Hepatocyte (in vitro differentiated cells): ENCODE results near the gene DPF3. TPM values are rescaled to one million over a fixed set of nuclear protein-coding genes. Genes with fewer than 3 reads are reported as not detected.

Source experiments
- DNase-seq: peaks from one replicate; pipeline ENCODE4 v3.0.0-alpha.2; 2016; ENCODE audit warnings: low spot score
- H2AFZ ChIP-seq: fragments of 200-600 bp; sonication (generic); 2 replicates; pipeline ENCODE4 v1.6.0; 2016; ENCODE audit warnings: antibody characterized with exemption, mild to moderate bottlenecking
- H3K27ac ChIP-seq: fragments of 200-600 bp; sonication (generic); 2 replicates; pipeline ENCODE4 v1.5.1; 2016; ENCODE audit warnings: mild to moderate bottlenecking
- H3K27me3 ChIP-seq: fragments of 200-600 bp; sonication (generic); 2 replicates; pipeline ENCODE4 v1.6.1; 2016
- H3K36me3 ChIP-seq: fragments of 200-600 bp; sonication (generic); replicated peaks from 2 replicates; pipeline ENCODE4 v1.5.1; 2016; ENCODE audit warnings: low read depth; ENCODE audit not compliant: insufficient read depth
- H3K4me1 ChIP-seq: fragments of 200-600 bp; sonication (generic); 2 replicates; pipeline ENCODE4 v1.5.1; 2016; ENCODE audit warnings: mild to moderate bottlenecking, moderate library complexity; ENCODE audit not compliant: insufficient read depth
- H3K4me2 ChIP-seq: fragments of 200-600 bp; sonication (generic); 2 replicates; pipeline ENCODE4 v1.6.0; 2016
- H3K4me3 ChIP-seq: fragments of 200-600 bp; sonication (generic); 2 replicates; pipeline ENCODE4 v1.5.1; 2016; ENCODE audit warnings: mild to moderate bottlenecking
- H3K79me2 ChIP-seq: fragments of 200-600 bp; sonication (generic); 2 replicates; pipeline ENCODE4 v1.6.0; 2017; ENCODE audit warnings: mild to moderate bottlenecking
- H3K9me2 ChIP-seq: fragments of 200-600 bp; sonication (generic); replicated peaks from 2 replicates; pipeline ENCODE4 v1.6.0; 2017; ENCODE audit warnings: mild to moderate bottlenecking; ENCODE audit not compliant: insufficient read depth
- H3K9me3 ChIP-seq: fragments of 200-600 bp; sonication (generic); 2 replicates; pipeline ENCODE4 v1.5.1; 2016; ENCODE audit warnings: low read depth, mild to moderate bottlenecking
- H4K20me1 ChIP-seq: fragments of 200-600 bp; sonication (generic); 2 replicates; pipeline ENCODE4 v1.6.0; 2016; ENCODE audit warnings: mild to moderate bottlenecking; ENCODE audit not compliant: insufficient read depth, poor library complexity, severe bottlenecking
- CTCF ChIP-seq: fragments of 200-600 bp; sonication (generic); IDR thresholded peaks from 2 replicates; pipeline ENCODE4 v1.5.1; 2016; ENCODE audit warnings: antibody characterized with exemption, mild to moderate bottlenecking; ENCODE audit not compliant: poor library complexity
- EZH2 ChIP-seq: fragments of 200-600 bp; sonication (generic); IDR thresholded peaks from 2 replicates; pipeline ENCODE4 v1.6.1; 2016; ENCODE audit warnings: antibody characterized with exemption, mild to moderate bottlenecking, borderline replicate concordance
- EZH2phosphoT487 ChIP-seq: fragments of 200-600 bp; sonication (generic); IDR thresholded peaks from one replicate; pipeline ENCODE4 v1.6.1; 2018; ENCODE audit warnings: antibody characterized with exemption, mild to moderate bottlenecking, low read depth, moderate library complexity; ENCODE audit not compliant: unreplicated experiment, severe bottlenecking
- WGBS: methylation state at CpG from one replicate; pipeline ENCODE4 v1.1.6; 2016; ENCODE audit warnings: low lambda C conversion rate; ENCODE audit errors: missing lambda C conversion rate; 5-methylcytosine and 5-hydroxymethylcytosine counted together
- polyA plus RNA-seq: library from polyadenylated mRNA; unstranded; fragments of >200 nt; fragmentation: Nextera tagmentation; extraction: Ambion mirVana; gene quantifications from 2 replicates; pipeline ENCODE4 v1.2.1, GENCODE V29; 2016
- total RNA-seq: library from RNA; depleted of rRNA; stranded (reverse); fragments of >200 nt; gene quantifications from 2 replicates; pipeline ENCODE4 v1.2.3, GENCODE V29; 2014

Gene DPF3
- total and polyA plus RNA-seq, 2 experiments from 2014 or later, result 0.21 to 0.47 TPM

- no peaks in the 10 kb centered on the region for H3K9me2 ChIP-seq
These were observed 215.5 kb downstream of the DPF3 start for GRCh38 chr14:72678356-72678755.

GRCh38 chr14:72677664-72678063, 216.2 kb downstream of the DPF3 start:
- WGBS, result 96% methylated on average over 4 of the region's 4 CpGs
- H3K9me2 ChIP-seq, result no peaks in the 10 kb centered on the region
- H3K9me3 ChIP-seq, result no peaks in the 10 kb centered on the region
- no peaks in the 10 kb centered on the region for H3K36me3 ChIP-seq
- DNase-seq, result no peak
- H4K20me1 ChIP-seq, result no peaks in the 10 kb centered on the region
- no peaks in the 10 kb centered on the region for H3K27me3 ChIP-seq
- no peak overlapping the region for H2AFZ ChIP-seq
- H3K79me2 ChIP-seq, result no peaks in the 10 kb centered on the region
- H3K27ac ChIP-seq, result no peak overlapping the region
- no peaks in the 10 kb centered on the region for H3K4me1 ChIP-seq
- no peak overlapping the region for H3K4me2 ChIP-seq
- TF ChIP-seq EZH2phosphoT487, result no peak
- TF ChIP-seq EZH2, result no peak
- TF ChIP-seq CTCF, result no peak
- H3K4me3 ChIP-seq, result no peak overlapping the region

More at GRCh38 chr14:72678356-72678755, 215.5 kb downstream of the DPF3 start:
- no peaks in the 10 kb centered on the region for H3K79me2 ChIP-seq
- DNase-seq, result no peak
- no peaks in the 10 kb centered on the region for H3K4me1 ChIP-seq
- no peaks in the 10 kb centered on the region for H3K36me3 ChIP-seq
- no peaks in the 10 kb centered on the region for H3K9me3 ChIP-seq
- TF ChIP-seq EZH2phosphoT487 (no peak), CTCF (no peak), EZH2 (no peak)
- no peak overlapping the region for H3K4me2 ChIP-seq
- H3K4me3 ChIP-seq, result no peak overlapping the region
- 86% methylated on average over 5 of the region's 5 CpGs for WGBS
- no peak overlapping the region for H2AFZ ChIP-seq
- no peaks in the 10 kb centered on the region for H3K27me3 ChIP-seq
- H4K20me1 ChIP-seq, result no peaks in the 10 kb centered on the region
- H3K27ac ChIP-seq, result no peak overlapping the region

- Histone ChIP-seq H4K20me1 (no peaks in the 10 kb centered on the region), H3K27ac (no peak overlapping the region), H3K4me2 (no peak overlapping the region), H3K9me2 (no peaks in the 10 kb centered on the region), H2AFZ (no peak overlapping the region), H3K9me3 (no peaks in the 10 kb centered on the region), H3K79me2 (no peaks in the 10 kb centered on the region), H3K4me1 (no peaks in the 10 kb centered on the region), H3K36me3 (no peaks in the 10 kb centered on the region), H3K4me3 (no peak overlapping the region), H3K27me3 (no peaks in the 10 kb centered on the region)
- DNase-seq, result no peak
- WGBS, result 79% methylated on average over 3 of the region's 3 CpGs
- TF ChIP-seq EZH2, result no peak
- TF ChIP-seq EZH2phosphoT487, result no peak
- TF ChIP-seq CTCF, result no peak
These were observed 218.8 kb downstream of the DPF3 start for GRCh38 chr14:72675126-72675525.

- Histone ChIP-seq H3K36me3 (no peaks in the 10 kb centered on the region), H3K4me2 (no peak overlapping the region), H3K79me2 (no peaks in the 10 kb centered on the region), H3K4me1 (no peaks in the 10 kb centered on the region), H4K20me1 (no peaks in the 10 kb centered on the region), H3K27me3 (no peaks in the 10 kb centered on the region), H2AFZ (no peak overlapping the region), H3K27ac (no peak overlapping the region), H3K9me3 (no peaks in the 10 kb centered on the region), H3K9me2 (no peaks in the 10 kb centered on the region), H3K4me3 (no peak overlapping the region)
- DNase-seq, result no peak
- TF ChIP-seq EZH2, result no peak
- no peak for TF ChIP-seq CTCF
- TF ChIP-seq EZH2phosphoT487, result no peak
These were observed 220.7 kb downstream of the DPF3 start for GRCh38 chr14:72673179-72673578.
